ENCODE measurements around the gene SLC8A1.

SLC8A1 gene

GRCh38 chr2:40373111-40373510, 78.8 kb downstream of the SLC8A1 start:
- H3K9me2 ChIP-seq (replicated peaks; ENCODE audit: low read depth, low read length), result no peaks in the 10 kb centered on the region
- H3K27me3 ChIP-seq (ENCODE audit: insufficient read depth, low read length, poor library complexity, severe bottlenecking), result no peaks in the 10 kb centered on the region
- no peak overlapping the region for H3K4me2 ChIP-seq (ENCODE audit: low read depth, low read length, poor library complexity, severe bottlenecking)
- H2AFZ ChIP-seq (ENCODE audit: low read length), result no peak overlapping the region
- H3K9ac ChIP-seq (ENCODE audit: low read depth, low read length, poor library complexity, severe bottlenecking), result no peak overlapping the region
- TF ChIP-seq CTCF (conservative IDR thresholded peaks at IDR 0.05; ENCODE audit: low read length) (no peak), EZH2phosphoT487 (IDR thresholded peaks at IDR 0.05; ENCODE audit: borderline replicate concordance) (no peak)
- no peaks in the 10 kb centered on the region for H3K36me3 ChIP-seq (ENCODE audit: insufficient read depth, low read length)
- no peaks in the 10 kb centered on the region for H4K20me1 ChIP-seq (ENCODE audit: insufficient read depth, low read length, poor library complexity, severe bottlenecking)
- no peak overlapping the region for H3K4me3 ChIP-seq (ENCODE audit: low read length, poor library complexity, severe bottlenecking)
- H3K9me3 ChIP-seq (ENCODE audit: insufficient read depth, low read depth, low read length), result no peaks in the 10 kb centered on the region
- H3K4me1 ChIP-seq (ENCODE audit: insufficient read depth, low read length, poor library complexity, severe bottlenecking), result no peaks in the 10 kb centered on the region
- no peaks in the 10 kb centered on the region for H3F3A ChIP-seq (ENCODE audit: low read depth)
- no peaks in the 10 kb centered on the region for H3K79me2 ChIP-seq (ENCODE audit: insufficient read depth, low read length)

DNA sequence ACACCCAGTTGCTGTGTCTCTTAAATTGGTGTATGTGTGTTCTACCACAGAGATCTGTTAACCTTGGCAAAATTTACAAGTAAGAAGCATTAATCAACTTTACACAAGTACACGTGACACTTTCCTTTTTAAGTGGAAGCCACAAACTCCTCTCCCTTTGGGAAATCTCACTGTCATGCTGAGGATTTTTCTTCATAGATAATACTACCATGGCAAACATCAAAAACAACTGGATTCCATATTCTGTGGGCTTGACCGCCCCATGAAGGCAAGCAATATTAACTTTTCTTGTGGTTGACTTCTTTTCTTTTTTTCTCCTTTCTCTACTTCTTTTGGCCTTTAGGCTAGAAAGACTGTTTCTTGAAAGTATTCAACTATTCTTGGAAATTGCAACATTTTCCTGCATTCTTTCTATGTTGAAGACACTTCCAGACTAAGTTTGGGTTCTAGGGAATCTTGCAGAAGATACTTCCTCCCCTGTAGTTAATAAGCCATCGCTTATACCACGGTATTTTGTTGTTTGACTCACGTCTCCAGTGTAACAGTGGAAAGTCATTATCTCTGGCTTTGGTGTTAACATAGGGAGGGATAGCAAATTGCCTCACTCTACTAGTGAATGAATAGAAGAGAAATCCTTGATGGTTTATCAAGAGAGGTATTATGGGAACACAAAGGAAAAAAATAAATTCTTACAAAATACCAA, 79.5 kb downstream of the SLC8A1 start:
- H3K36me3 ChIP-seq (ENCODE audit: insufficient read depth, low read length), result no peaks in the 10 kb centered on the region
- H4K20me1 ChIP-seq (ENCODE audit: insufficient read depth, low read length, poor library complexity, severe bottlenecking), result no peaks in the 10 kb centered on the region
- H3K4me1 ChIP-seq (ENCODE audit: insufficient read depth, low read length, poor library complexity, severe bottlenecking), result no peaks in the 10 kb centered on the region
- H3K9me3 ChIP-seq (ENCODE audit: insufficient read depth, low read depth, low read length), result no peaks in the 10 kb centered on the region
- H3F3A ChIP-seq (ENCODE audit: low read depth), result no peaks in the 10 kb centered on the region
- H3K79me2 ChIP-seq (ENCODE audit: insufficient read depth, low read length), result no peaks in the 10 kb centered on the region
- H3K4me3 ChIP-seq (ENCODE audit: low read length, poor library complexity, severe bottlenecking), result no peak overlapping the region
- no peak overlapping the region for H2AFZ ChIP-seq (ENCODE audit: low read length)
- H3K4me2 ChIP-seq (ENCODE audit: low read depth, low read length, poor library complexity, severe bottlenecking), result no peak overlapping the region
- no peak overlapping the region for H3K9ac ChIP-seq (ENCODE audit: low read depth, low read length, poor library complexity, severe bottlenecking)
- H3K9me2 ChIP-seq (replicated peaks; ENCODE audit: low read depth, low read length), result no peaks in the 10 kb centered on the region
- TF ChIP-seq EZH2phosphoT487 (IDR thresholded peaks at IDR 0.05; ENCODE audit: borderline replicate concordance) (no peak), CTCF (conservative IDR thresholded peaks at IDR 0.05; ENCODE audit: low read length) (no peak)
- H3K27me3 ChIP-seq (ENCODE audit: insufficient read depth, low read length, poor library complexity, severe bottlenecking), result no peaks in the 10 kb centered on the region

DNA sequence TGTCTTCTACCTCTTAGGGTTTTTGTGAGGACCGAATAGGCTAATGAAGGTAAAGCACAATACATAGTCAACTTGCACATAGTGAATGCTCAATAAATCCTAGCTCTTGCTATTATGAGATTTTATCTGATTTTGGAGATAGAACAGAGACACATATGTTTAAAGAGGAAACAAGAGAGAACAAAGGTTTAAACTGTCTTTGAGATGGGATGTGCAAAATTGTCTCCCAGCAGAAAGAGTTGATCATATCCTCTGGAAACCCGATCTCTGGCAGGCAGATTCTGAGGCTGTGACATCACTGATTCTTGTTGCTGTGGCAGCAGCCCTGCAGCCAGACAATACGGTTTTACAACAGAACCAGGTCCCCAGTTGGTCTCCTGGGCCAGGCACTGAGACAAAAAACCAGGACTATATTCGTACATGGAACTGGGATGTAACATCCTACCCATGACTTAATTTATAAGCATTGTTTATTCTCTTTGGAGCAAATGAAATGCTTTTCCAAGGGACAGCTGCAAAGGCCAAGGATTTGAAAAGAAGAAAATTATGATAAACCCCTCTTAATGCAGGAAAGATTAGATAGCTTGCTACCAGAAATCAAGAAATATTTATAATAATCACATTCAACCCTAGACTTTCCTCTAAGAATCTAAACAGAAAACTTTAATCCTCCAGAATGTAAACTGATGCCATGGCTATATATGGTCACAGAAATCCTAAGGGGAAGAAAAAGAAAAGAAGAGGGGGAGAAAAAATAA, 80.2 kb downstream of the SLC8A1 start:
- Histone ChIP-seq H3K79me2 (ENCODE audit: insufficient read depth, low read length) (no peaks in the 10 kb centered on the region), H3K9me3 (ENCODE audit: insufficient read depth, low read depth, low read length) (no peaks in the 10 kb centered on the region), H3K4me2 (ENCODE audit: low read depth, low read length, poor library complexity, severe bottlenecking) (no peak overlapping the region), H4K20me1 (ENCODE audit: insufficient read depth, low read length, poor library complexity, severe bottlenecking) (no peaks in the 10 kb centered on the region), H3K4me3 (ENCODE audit: low read length, poor library complexity, severe bottlenecking) (no peak overlapping the region), H3K36me3 (ENCODE audit: insufficient read depth, low read length) (no peaks in the 10 kb centered on the region), H3K9me2 (replicated peaks; ENCODE audit: low read depth, low read length) (no peaks in the 10 kb centered on the region), H3F3A (ENCODE audit: low read depth) (no peaks in the 10 kb centered on the region), H3K9ac (ENCODE audit: low read depth, low read length, poor library complexity, severe bottlenecking) (no peak overlapping the region), H2AFZ (ENCODE audit: low read length) (no peak overlapping the region), H3K27me3 (ENCODE audit: insufficient read depth, low read length, poor library complexity, severe bottlenecking) (no peaks in the 10 kb centered on the region), H3K4me1 (ENCODE audit: insufficient read depth, low read length, poor library complexity, severe bottlenecking) (no peaks in the 10 kb centered on the region)
- no peak for TF ChIP-seq CTCF (conservative IDR thresholded peaks at IDR 0.05; ENCODE audit: low read length)
- TF ChIP-seq EZH2phosphoT487 (IDR thresholded peaks at IDR 0.05; ENCODE audit: borderline replicate concordance), result no peak
